Measurements from ENCODE around the gene ST6GALNAC5. TPM values are rescaled to one million over a fixed set of nuclear protein-coding genes. Genes with fewer than 3 reads are reported as not detected.

The ST6GALNAC5 gene
- total and polyA plus RNA-seq, 2 of the 13 experiments (the other 11 are each of a cell fraction or from before 2014, with no cell fraction given), result not detected

- H3K4me2 ChIP-seq (ENCODE audit: low read depth, low read length), result no peak overlapping the region
- H3K79me2 ChIP-seq (ENCODE audit: insufficient read depth, low read length), result no peaks in the 10 kb centered on the region
- H3K27me3 ChIP-seq (ENCODE audit: control insufficient read depth in 1 of 2, insufficient read depth in 2 of 2, low read length in 2 of 2), result 0 out of 5 replicates have a peak, but pooled peaks cover 0 to 10% of the 10 kb centered on the region in 2 experiments
- no peak for TF ChIP-seq IRX3 (CRISPR knock-in tag; IDR thresholded peaks at IDR 0.05; ENCODE audit: borderline replicate concordance, low read depth)
- TF ChIP-seq TP53 (CRISPR knock-in tag; conservative IDR thresholded peaks at IDR 0.05), result no peak
- TF ChIP-seq TBP (CRISPR knock-in tag; IDR thresholded peaks at IDR 0.05), result no peak
- FAIRE-seq (no peak), ATAC-seq (no peak), DNase-seq (ENCODE audit: low spot score) (no peak)
- no peaks in the 10 kb centered on the region for H3K4me1 ChIP-seq (ENCODE audit: insufficient read depth, low read length)
- no TSS peak for BruUV-seq (replicated peaks)
- no peaks in the 10 kb centered on the region for H3K36me3 ChIP-seq (replicated peaks in 1 of 2; ENCODE audit: control insufficient read depth in 1 of 2, insufficient read depth in 2 of 2, low read length in 2 of 2)
- no peak overlapping the region for H3K4me3 ChIP-seq (replicated peaks in 1 of 3; ENCODE audit: insufficient read depth in 1 of 3, low read depth in 2 of 3, low read length in 3 of 3)
- 17% methylated on average over 5 of the region's 5 CpGs for WGBS (ENCODE audit: low lambda C conversion rate)
- ChIA-PET POLR2A (no interaction called here), CTCF (ENCODE audit: low intra/inter-chr PET ratio, low total read pairs) (no interaction called here)
- intact Hi-C loops (cut with micrococcal nuclease; ENCODE audit: unreplicated experiment) (no loop called here), in situ Hi-C loops (cut with HindIII; ENCODE audit: extremely low pct_ligation_motif_present, low pct_unique_long_range_greater_than_20kb) (no loop called here)
- H2AFZ ChIP-seq (ENCODE audit: low read length), result no peak overlapping the region
- no peaks in the 10 kb centered on the region for H4K20me1 ChIP-seq (ENCODE audit: insufficient read depth, low read length)
- no peak overlapping the region for H3K27ac ChIP-seq (ENCODE audit: extremely low read length, insufficient read depth, low read length)
- H3K9ac ChIP-seq (ENCODE audit: insufficient read depth, low read depth, low read length), result no peak overlapping the region
- no peaks in the 10 kb centered on the region for H3K9me3 ChIP-seq (ENCODE audit: low read length)
These were observed 2.9 kb upstream of the ST6GALNAC5 start for GRCh38 chr1:76864383-76864782.

DNA sequence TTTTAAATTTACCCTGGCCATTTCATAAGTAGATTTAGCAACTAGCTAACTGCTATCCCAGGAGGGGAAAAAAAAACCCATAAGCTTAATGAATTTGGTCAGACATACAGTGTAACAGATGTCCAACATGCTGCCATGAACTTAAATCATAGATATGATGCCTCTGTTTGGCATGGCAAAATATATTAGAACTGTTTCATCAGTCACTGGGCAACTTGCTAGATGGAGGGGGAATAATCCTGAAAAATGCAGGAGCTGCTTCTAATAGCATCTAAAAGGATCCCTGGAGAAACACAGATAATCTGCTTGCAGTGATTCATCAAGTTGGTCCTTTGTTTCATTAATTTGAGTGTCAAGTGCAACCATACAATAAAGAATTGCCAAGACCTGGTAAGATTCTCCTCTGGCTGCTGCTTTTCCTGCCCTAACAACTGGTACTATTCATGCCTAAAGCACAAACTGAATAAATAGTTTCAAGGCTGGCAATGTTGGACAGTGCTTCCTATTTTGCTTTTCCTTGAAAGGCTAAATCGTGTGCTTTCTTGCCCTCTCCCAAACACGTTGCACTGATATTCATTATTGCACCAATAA lies 1.5 kb upstream of the ST6GALNAC5 start:
- no peak overlapping the region for H3K9ac ChIP-seq (ENCODE audit: insufficient read depth, low read depth, low read length)
- H4K20me1 ChIP-seq (ENCODE audit: insufficient read depth, low read length), result no peaks in the 10 kb centered on the region
- H3K27ac ChIP-seq (ENCODE audit: extremely low read length, insufficient read depth, low read length), result no peak overlapping the region
- in situ Hi-C loops (cut with HindIII; ENCODE audit: extremely low pct_ligation_motif_present, low pct_unique_long_range_greater_than_20kb) (no loop called here), intact Hi-C loops (cut with micrococcal nuclease; ENCODE audit: unreplicated experiment) (no loop called here)
- no peak for TF ChIP-seq PLSCR1 (CRISPR knock-in tag; IDR thresholded peaks at IDR 0.05; ENCODE audit: borderline replicate concordance)
- WGBS (ENCODE audit: low lambda C conversion rate), result 2% methylated on average over 2 of the region's 2 CpGs
- no peak for DNase-seq (ENCODE audit: low spot score)
- no peak for FAIRE-seq
- H3K4me2 ChIP-seq (ENCODE audit: low read depth, low read length), result no peak overlapping the region
- ATAC-seq, result no peak
- H3K27me3 ChIP-seq (ENCODE audit: control insufficient read depth in 1 of 2, insufficient read depth in 2 of 2, low read length in 2 of 2), result 0 out of 5 replicates have a peak, but pooled peaks cover 0 to 10% of the 10 kb centered on the region in 2 experiments
- H3K9me3 ChIP-seq (ENCODE audit: low read length), result no peaks in the 10 kb centered on the region
- no peaks in the 10 kb centered on the region for H3K4me1 ChIP-seq (ENCODE audit: insufficient read depth, low read length)
- ChIA-PET CTCF (ENCODE audit: low intra/inter-chr PET ratio, low total read pairs) (no interaction called here), POLR2A (no interaction called here)
- no TSS peak for BruUV-seq (replicated peaks)
- H3K79me2 ChIP-seq (ENCODE audit: insufficient read depth, low read length), result no peaks in the 10 kb centered on the region
- no peak overlapping the region for H3K4me3 ChIP-seq (replicated peaks in 1 of 3; ENCODE audit: insufficient read depth in 1 of 3, low read depth in 2 of 3, low read length in 3 of 3)
- no peaks in the 10 kb centered on the region for H3K36me3 ChIP-seq (replicated peaks in 1 of 2; ENCODE audit: control insufficient read depth in 1 of 2, insufficient read depth in 2 of 2, low read length in 2 of 2)
- no peak overlapping the region for H2AFZ ChIP-seq (ENCODE audit: low read length)

All from HepG2 (cell line).